ENCODE results near the gene CHCHD4.

The CHCHD4 gene

GRCh38 chr3:14141144-14141543 is 16.5 kb upstream of the CHCHD4 start:
- no peak for DNase-seq (ENCODE audit: low read depth)
- H3K4me3 ChIP-seq (ENCODE audit: low read depth, low read length): no peak overlapping the region
- TF ChIP-seq, protein P1, sequence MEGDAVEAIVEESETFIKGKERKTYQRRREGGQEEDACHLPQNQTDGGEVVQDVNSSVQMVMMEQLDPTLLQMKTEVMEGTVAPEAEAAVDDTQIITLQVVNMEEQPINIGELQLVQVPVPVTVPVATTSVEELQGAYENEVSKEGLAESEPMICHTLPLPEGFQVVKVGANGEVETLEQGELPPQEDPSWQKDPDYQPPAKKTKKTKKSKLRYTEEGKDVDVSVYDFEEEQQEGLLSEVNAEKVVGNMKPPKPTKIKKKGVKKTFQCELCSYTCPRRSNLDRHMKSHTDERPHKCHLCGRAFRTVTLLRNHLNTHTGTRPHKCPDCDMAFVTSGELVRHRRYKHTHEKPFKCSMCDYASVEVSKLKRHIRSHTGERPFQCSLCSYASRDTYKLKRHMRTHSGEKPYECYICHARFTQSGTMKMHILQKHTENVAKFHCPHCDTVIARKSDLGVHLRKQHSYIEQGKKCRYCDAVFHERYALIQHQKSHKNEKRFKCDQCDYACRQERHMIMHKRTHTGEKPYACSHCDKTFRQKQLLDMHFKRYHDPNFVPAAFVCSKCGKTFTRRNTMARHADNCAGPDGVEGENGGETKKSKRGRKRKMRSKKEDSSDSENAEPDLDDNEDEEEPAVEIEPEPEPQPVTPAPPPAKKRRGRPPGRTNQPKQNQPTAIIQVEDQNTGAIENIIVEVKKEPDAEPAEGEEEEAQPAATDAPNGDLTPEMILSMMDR (conservative IDR thresholded peaks at IDR 0.05; ENCODE audit: low read depth, low read length): no peak

GRCh38 chr3:14140668-14141067 is 16.0 kb upstream of the CHCHD4 start:
- TF ChIP-seq, protein P1 (conservative IDR thresholded peaks at IDR 0.05; ENCODE audit: low read depth, low read length): no peak
- no peak for DNase-seq (ENCODE audit: low read depth)
- H3K4me3 ChIP-seq (ENCODE audit: low read depth, low read length): no peak overlapping the region

- H3K4me3 ChIP-seq (ENCODE audit: low read depth, low read length): no peak overlapping the region
- DNase-seq (ENCODE audit: low read depth): no peak
- TF ChIP-seq, protein P1 (conservative IDR thresholded peaks at IDR 0.05; ENCODE audit: low read depth, low read length): no peak
Observed at GRCh38 chr3:14139771-14140170, 15.1 kb upstream of the CHCHD4 start.

DNA sequence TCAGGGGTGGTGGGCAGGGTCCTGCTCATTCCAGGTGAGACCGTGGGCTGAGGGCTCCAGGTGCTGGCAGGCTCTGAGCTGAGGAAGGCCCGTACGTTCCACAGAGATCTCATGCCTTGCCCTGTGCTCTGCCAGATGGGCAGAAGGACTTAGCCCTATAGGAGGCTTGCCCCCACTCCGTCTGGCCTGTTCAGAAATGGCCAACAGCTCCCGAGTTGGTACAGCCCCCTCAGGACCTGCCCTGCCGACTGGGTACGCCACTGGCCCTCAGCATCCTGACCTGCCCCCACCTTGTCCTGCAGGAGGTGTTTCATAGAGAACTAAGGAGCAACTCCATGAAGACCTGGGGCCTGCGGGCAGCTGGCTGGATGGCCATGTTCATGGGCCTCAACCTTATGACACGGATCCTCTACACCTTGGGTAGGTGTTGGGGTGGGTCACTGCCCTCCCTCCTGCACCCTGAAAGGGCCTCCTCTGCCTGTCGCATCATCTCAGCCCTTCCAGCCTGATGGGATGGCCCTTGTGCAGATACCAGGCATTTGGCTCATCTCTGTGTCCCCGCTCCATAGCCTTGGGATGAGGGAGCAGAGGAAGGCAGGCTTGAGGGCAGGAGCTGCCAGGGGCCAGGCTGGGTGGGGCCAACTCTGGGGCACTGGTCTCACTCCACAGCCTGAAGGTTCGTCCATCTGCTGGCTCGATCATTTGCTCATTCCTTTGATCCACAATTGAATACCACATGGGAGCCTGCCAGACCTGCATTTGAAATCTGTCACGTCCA is 14.4 kb upstream of the CHCHD4 start:
- TF ChIP-seq, protein P1 (conservative IDR thresholded peaks at IDR 0.05; ENCODE audit: low read depth, low read length): no peak
- H3K4me3 ChIP-seq (ENCODE audit: low read depth, low read length): no peak overlapping the region
- no peak for DNase-seq (ENCODE audit: low read depth)

- no peak overlapping the region for H3K4me3 ChIP-seq (ENCODE audit: low read depth, low read length)
- TF ChIP-seq, protein P1 (conservative IDR thresholded peaks at IDR 0.05; ENCODE audit: low read depth, low read length): no peak
- no peak for DNase-seq (ENCODE audit: low read depth)
Observed at GRCh38 chr3:14138109-14138877, 13.6 kb upstream of the CHCHD4 start.

- no peak overlapping the region for H3K4me3 ChIP-seq (ENCODE audit: low read depth, low read length)
- TF ChIP-seq, protein P1 (conservative IDR thresholded peaks at IDR 0.05; ENCODE audit: low read depth, low read length): no peak
- no peak for DNase-seq (ENCODE audit: low read depth)
Observed at GRCh38 chr3:14137445-14137844, 12.8 kb upstream of the CHCHD4 start.
